ENCODE measurements around the gene CAT.

The CAT gene

DNA sequence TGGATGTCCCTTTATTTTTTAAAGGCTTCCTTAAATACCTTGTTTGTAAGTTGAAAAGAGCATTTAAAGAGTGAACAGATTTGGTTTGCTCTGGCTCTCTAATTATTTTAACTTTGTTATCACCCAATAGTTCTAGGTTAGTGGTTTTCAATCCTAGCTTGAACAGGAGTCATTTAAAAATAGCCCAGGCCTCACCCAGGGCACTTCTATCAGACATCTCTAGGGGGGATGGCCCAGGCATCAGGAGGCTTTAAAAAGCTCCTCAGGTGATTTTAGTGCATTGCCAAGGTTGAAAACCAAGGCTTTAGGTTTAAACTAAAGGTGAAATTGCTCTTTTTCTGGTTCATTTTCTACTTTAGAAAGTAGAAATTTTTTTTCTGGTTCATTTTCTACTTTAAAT lies 8.3 kb downstream of the CAT start:
- H2AFZ ChIP-seq (ENCODE audit: low read length): no peak overlapping the region
- H3K79me2 ChIP-seq (ENCODE audit: insufficient read depth, low read length): peaks cover 95% of the 10 kb centered on the region
- peaks cover 57% of the 10 kb centered on the region for H4K20me1 ChIP-seq (ENCODE audit: insufficient read depth, low read length, poor library complexity, severe bottlenecking)
- H3K4me1 ChIP-seq (ENCODE audit: insufficient read depth, low read length, poor library complexity, severe bottlenecking): peaks cover 93% of the 10 kb centered on the region
- peak overlapping the region; percentile 68 for H3K4me3 ChIP-seq (ENCODE audit: low read length, poor library complexity, severe bottlenecking)
- H3K4me2 ChIP-seq (ENCODE audit: low read depth, low read length, poor library complexity, severe bottlenecking): peak overlapping the region; percentile 81
- no peak for TF ChIP-seq EZH2phosphoT487 (IDR thresholded peaks at IDR 0.05; ENCODE audit: borderline replicate concordance)
- TF ChIP-seq, protein P1, sequence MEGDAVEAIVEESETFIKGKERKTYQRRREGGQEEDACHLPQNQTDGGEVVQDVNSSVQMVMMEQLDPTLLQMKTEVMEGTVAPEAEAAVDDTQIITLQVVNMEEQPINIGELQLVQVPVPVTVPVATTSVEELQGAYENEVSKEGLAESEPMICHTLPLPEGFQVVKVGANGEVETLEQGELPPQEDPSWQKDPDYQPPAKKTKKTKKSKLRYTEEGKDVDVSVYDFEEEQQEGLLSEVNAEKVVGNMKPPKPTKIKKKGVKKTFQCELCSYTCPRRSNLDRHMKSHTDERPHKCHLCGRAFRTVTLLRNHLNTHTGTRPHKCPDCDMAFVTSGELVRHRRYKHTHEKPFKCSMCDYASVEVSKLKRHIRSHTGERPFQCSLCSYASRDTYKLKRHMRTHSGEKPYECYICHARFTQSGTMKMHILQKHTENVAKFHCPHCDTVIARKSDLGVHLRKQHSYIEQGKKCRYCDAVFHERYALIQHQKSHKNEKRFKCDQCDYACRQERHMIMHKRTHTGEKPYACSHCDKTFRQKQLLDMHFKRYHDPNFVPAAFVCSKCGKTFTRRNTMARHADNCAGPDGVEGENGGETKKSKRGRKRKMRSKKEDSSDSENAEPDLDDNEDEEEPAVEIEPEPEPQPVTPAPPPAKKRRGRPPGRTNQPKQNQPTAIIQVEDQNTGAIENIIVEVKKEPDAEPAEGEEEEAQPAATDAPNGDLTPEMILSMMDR (conservative IDR thresholded peaks at IDR 0.05; ENCODE audit: low read length): no peak
- no peaks in the 10 kb centered on the region for H3K27me3 ChIP-seq (ENCODE audit: insufficient read depth, low read length, poor library complexity, severe bottlenecking)
- H3K9ac ChIP-seq (ENCODE audit: low read depth, low read length, poor library complexity, severe bottlenecking): peak overlapping the region; percentile 65
- H3F3A ChIP-seq (ENCODE audit: low read depth): peaks cover 10% of the 10 kb centered on the region
- peaks cover 28% of the 10 kb centered on the region for H3K36me3 ChIP-seq (ENCODE audit: insufficient read depth, low read length)
- no peaks in the 10 kb centered on the region for H3K9me3 ChIP-seq (ENCODE audit: insufficient read depth, low read depth, low read length)
- no peaks in the 10 kb centered on the region for H3K9me2 ChIP-seq (replicated peaks; ENCODE audit: low read depth, low read length)

DNA sequence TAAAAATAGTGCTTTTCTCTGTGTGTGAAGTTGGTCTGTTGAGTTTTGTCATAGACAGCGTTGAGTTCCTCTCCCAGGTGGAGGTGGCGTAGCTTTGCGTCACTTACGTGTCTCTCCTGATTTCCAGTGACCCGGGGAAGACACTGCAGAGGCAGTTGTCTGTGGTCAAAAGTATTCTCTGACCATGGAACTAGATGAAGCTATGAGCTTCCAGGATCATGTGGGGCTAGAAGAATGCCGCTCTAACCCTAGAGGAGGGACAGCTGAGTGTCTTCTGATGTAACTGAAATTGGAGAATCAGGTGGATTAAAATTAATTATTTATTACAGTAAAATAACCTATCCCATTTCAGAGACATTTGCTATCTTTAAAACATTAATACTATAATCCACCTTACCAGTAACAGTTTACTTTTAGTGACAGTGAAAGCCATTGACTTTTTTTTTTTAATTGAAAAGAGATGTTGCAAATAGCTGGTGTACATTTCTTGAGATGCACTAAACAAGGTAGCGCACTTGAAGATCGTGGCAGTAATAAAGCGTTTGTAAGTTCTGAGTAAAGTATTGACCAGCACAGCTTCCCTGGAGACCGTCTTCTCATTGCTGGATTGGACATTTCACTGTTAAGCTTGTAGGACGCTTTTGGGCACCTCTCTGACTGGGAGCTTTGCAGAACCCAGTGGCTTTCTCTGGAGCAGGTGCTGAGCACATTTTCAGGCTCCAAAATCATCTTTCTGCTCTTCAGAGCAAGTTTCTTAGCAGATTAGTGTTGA lies 9.7 kb downstream of the CAT start:
- Histone ChIP-seq H4K20me1 (ENCODE audit: insufficient read depth, low read length, poor library complexity, severe bottlenecking) (peaks cover 50% of the 10 kb centered on the region), H3K4me2 (ENCODE audit: low read depth, low read length, poor library complexity, severe bottlenecking) (peak overlapping the region; percentile 81), H3K9me2 (replicated peaks; ENCODE audit: low read depth, low read length) (no peaks in the 10 kb centered on the region), H3K9me3 (ENCODE audit: insufficient read depth, low read depth, low read length) (no peaks in the 10 kb centered on the region), H3K4me1 (ENCODE audit: insufficient read depth, low read length, poor library complexity, severe bottlenecking) (peaks cover 82% of the 10 kb centered on the region), H3K27me3 (ENCODE audit: insufficient read depth, low read length, poor library complexity, severe bottlenecking) (no peaks in the 10 kb centered on the region), H3K79me2 (ENCODE audit: insufficient read depth, low read length) (peaks cover 87% of the 10 kb centered on the region), H3K9ac (ENCODE audit: low read depth, low read length, poor library complexity, severe bottlenecking) (peak overlapping the region; percentile 65), H3K36me3 (ENCODE audit: insufficient read depth, low read length) (peaks cover 42% of the 10 kb centered on the region), H3F3A (ENCODE audit: low read depth) (peaks cover 10% of the 10 kb centered on the region), H3K4me3 (ENCODE audit: low read length, poor library complexity, severe bottlenecking) (peak overlapping the region; percentile 68), H2AFZ (ENCODE audit: low read length) (no peak overlapping the region)
- no peak for TF ChIP-seq EZH2phosphoT487 (IDR thresholded peaks at IDR 0.05; ENCODE audit: borderline replicate concordance)
- TF ChIP-seq, protein P1 (conservative IDR thresholded peaks at IDR 0.05; ENCODE audit: low read length): no peak

DNA sequence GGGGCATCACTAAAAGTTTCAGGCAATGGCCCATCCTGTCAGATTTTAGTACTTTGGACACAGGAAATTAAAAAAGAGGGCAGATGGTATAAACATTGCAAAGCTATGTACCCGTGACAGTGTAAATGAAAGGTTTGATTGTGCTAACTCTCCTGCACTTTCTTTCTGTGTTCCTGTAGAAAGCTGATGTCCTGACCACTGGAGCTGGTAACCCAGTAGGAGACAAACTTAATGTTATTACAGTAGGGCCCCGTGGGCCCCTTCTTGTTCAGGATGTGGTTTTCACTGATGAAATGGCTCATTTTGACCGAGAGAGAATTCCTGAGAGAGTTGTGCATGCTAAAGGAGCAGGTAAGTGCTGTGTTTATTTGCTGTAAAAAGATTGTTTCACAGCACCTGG lies 10.3 kb downstream of the CAT start:
- Histone ChIP-seq H3K9me3 (ENCODE audit: insufficient read depth, low read depth, low read length) (no peaks in the 10 kb centered on the region), H3K79me2 (ENCODE audit: insufficient read depth, low read length) (peaks cover 81% of the 10 kb centered on the region), H3K36me3 (ENCODE audit: insufficient read depth, low read length) (peaks cover 48% of the 10 kb centered on the region), H2AFZ (ENCODE audit: low read length) (no peak overlapping the region), H3F3A (ENCODE audit: low read depth) (peaks cover 10% of the 10 kb centered on the region), H3K9ac (ENCODE audit: low read depth, low read length, poor library complexity, severe bottlenecking) (peak overlapping the region; percentile 65), H3K4me1 (ENCODE audit: insufficient read depth, low read length, poor library complexity, severe bottlenecking) (peaks cover 76% of the 10 kb centered on the region), H3K9me2 (replicated peaks; ENCODE audit: low read depth, low read length) (no peaks in the 10 kb centered on the region), H3K4me2 (ENCODE audit: low read depth, low read length, poor library complexity, severe bottlenecking) (peak overlapping the region; percentile 81), H3K4me3 (ENCODE audit: low read length, poor library complexity, severe bottlenecking) (peak overlapping the region; percentile 68), H3K27me3 (ENCODE audit: insufficient read depth, low read length, poor library complexity, severe bottlenecking) (no peaks in the 10 kb centered on the region), H4K20me1 (ENCODE audit: insufficient read depth, low read length, poor library complexity, severe bottlenecking) (peaks cover 44% of the 10 kb centered on the region)
- TF ChIP-seq, protein P1 (conservative IDR thresholded peaks at IDR 0.05; ENCODE audit: low read length): no peak
- no peak for TF ChIP-seq EZH2phosphoT487 (IDR thresholded peaks at IDR 0.05; ENCODE audit: borderline replicate concordance)
